GM13977 (cell line): ENCODE data around the gene KRTAP2-2.
"Not testable (repeated sequence)": the region's sequence is repeated elsewhere in the genome, so short reads cannot be mapped to it uniquely, and the experiment has no call there.

Experiments used
- DNase-seq: peaks from one replicate; pipeline ENCODE4 v3.0.0; 2012; ENCODE audit warnings: low spot score
- CTCF ChIP-seq: IDR thresholded peaks from 2 replicates; pipeline ENCODE4 v1.5.1; 2012; ENCODE audit warnings: mild to moderate bottlenecking, control low read depth; ENCODE audit not compliant: insufficient read depth; ENCODE audit errors: extremely low read depth, missing control alignments
- in situ Hi-C: fragments of 300-500 bp; cut with MboI; formaldehyde crosslinking; loops from one replicate; pipeline ENCODE4 v1.12.0; 2022; ENCODE audit warnings: low sequenced_read_pairs, low pct_unique_long_range_greater_than_20kb, mixed read lengths, inconsistent platforms; ENCODE audit not compliant: unreplicated experiment

Gene KRTAP2-2

GRCh38 chr17:41069031-41069430, 14.0 kb upstream of the KRTAP2-2 start:
- DNase-seq, result no peak
- in situ Hi-C loops, result no loop called here
- TF ChIP-seq CTCF, result no peak

- no peak for DNase-seq
- in situ Hi-C loops, result no loop called here
- no peak for TF ChIP-seq CTCF
Measured at GRCh38 chr17:41067281-41067680, 12.3 kb upstream of the KRTAP2-2 start.

- in situ Hi-C loops, result no loop called here
- DNase-seq, result no peak
- TF ChIP-seq CTCF, result no peak
Measured at GRCh38 chr17:41065829-41066624, 11.0 kb upstream of the KRTAP2-2 start, which contains the start of gene KRTAP2-4. Gene KRTAP2-4, minus strand, starts transcription at chr17:41065879. Its CDS starts 34 bp downstream, at chr17:41065845.

- in situ Hi-C loops, DNase-seq: not testable (repeated sequence)
Measured at GRCh38 chr17:41065016-41065689, 10.1 kb upstream of the KRTAP2-2 start.

DNA sequence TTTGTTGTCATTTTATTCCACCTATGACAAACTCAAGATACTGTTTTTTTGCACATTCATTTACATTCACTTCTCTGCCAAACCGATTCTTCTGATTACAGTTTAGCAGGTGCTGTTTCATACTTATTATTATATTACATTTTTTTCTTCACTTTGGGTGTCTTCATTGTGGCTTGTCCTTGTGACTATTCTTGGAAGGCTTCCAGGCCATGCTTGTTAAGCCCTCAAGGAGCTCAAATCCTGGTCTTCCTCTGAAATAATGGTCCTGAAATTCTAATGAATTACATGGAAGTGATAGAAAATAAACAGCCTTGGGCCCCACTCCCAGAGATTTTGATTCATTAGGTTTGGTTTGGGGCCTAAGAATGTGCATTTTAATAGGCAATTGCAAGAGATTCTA, 9.3 kb upstream of the KRTAP2-2 start:
- in situ Hi-C loops, result no loop called here
- no peak for TF ChIP-seq CTCF
- DNase-seq, result no peak

DNA sequence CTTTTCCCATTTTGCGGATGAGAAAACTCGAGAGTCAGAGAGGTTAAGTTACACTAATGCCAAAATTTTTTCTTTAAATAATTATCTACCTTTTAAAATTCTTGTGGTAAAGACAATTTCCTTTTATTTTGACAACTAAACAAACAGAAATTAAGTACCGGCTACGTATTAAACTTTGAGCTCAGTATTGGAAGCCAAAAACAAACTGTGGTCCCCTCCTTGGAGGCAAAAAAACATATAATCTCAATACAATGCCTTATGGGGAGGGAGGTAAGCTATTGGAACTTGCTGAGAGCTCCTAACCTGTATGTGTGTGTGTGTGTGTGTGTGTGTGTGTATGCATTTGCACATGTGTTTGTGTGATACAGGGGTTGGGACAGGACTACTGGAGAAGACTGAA, 8.4 kb upstream of the KRTAP2-2 start:
- no peak for DNase-seq
- in situ Hi-C loops, result no loop called here

More for the DNA sequence above, 8.4 kb upstream of the KRTAP2-2 start:
- no peak for TF ChIP-seq CTCF
